Measurements from ENCODE around the gene TAGLN2. TPM values are rescaled to one million over a fixed set of nuclear protein-coding genes. Genes with fewer than 3 reads are reported as not detected.

The TAGLN2 gene
- total and polyA plus RNA-seq, 2 experiments from 2014 or later = 3.8 to 18.5 TPM

DNA sequence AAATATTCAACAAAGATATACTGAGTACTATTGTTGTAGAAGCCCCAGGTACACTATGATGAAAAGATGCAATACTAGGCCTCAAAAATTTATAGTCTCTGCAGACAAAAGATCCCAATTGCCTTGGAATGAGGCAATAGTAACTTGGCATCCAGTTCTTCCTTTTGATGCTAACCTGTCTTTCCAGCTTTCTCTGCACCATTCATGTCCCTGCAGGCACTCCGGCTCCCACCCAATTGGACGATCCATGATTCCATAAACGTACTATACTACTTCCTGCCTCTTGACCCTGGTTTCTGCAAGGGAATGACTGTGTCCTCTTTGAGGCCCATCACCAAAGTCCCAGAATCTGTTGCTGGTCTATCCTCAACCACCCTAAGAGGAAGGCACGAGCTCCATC lies 8.0 kb upstream of the TAGLN2 start:
- DNase-seq (ENCODE audit: low read depth in 1 of 2, low spot score in 1 of 2) = no peak
- Histone ChIP-seq H3K36me3 (no peaks in the 10 kb centered on the region), H3K27ac (no peak overlapping the region), H3K4me3 (no peak overlapping the region), H3K9me3 (ENCODE audit: low read depth) (no peaks in the 10 kb centered on the region), H3K4me1 (ENCODE audit: low read depth) (peaks cover 6% of the 10 kb centered on the region), H3K27me3 (no peaks in the 10 kb centered on the region)
- TF ChIP-seq, protein P1, sequence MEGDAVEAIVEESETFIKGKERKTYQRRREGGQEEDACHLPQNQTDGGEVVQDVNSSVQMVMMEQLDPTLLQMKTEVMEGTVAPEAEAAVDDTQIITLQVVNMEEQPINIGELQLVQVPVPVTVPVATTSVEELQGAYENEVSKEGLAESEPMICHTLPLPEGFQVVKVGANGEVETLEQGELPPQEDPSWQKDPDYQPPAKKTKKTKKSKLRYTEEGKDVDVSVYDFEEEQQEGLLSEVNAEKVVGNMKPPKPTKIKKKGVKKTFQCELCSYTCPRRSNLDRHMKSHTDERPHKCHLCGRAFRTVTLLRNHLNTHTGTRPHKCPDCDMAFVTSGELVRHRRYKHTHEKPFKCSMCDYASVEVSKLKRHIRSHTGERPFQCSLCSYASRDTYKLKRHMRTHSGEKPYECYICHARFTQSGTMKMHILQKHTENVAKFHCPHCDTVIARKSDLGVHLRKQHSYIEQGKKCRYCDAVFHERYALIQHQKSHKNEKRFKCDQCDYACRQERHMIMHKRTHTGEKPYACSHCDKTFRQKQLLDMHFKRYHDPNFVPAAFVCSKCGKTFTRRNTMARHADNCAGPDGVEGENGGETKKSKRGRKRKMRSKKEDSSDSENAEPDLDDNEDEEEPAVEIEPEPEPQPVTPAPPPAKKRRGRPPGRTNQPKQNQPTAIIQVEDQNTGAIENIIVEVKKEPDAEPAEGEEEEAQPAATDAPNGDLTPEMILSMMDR (IDR thresholded peaks at IDR 0.05; ENCODE audit: low read depth, low read length) = no peak

DNA sequence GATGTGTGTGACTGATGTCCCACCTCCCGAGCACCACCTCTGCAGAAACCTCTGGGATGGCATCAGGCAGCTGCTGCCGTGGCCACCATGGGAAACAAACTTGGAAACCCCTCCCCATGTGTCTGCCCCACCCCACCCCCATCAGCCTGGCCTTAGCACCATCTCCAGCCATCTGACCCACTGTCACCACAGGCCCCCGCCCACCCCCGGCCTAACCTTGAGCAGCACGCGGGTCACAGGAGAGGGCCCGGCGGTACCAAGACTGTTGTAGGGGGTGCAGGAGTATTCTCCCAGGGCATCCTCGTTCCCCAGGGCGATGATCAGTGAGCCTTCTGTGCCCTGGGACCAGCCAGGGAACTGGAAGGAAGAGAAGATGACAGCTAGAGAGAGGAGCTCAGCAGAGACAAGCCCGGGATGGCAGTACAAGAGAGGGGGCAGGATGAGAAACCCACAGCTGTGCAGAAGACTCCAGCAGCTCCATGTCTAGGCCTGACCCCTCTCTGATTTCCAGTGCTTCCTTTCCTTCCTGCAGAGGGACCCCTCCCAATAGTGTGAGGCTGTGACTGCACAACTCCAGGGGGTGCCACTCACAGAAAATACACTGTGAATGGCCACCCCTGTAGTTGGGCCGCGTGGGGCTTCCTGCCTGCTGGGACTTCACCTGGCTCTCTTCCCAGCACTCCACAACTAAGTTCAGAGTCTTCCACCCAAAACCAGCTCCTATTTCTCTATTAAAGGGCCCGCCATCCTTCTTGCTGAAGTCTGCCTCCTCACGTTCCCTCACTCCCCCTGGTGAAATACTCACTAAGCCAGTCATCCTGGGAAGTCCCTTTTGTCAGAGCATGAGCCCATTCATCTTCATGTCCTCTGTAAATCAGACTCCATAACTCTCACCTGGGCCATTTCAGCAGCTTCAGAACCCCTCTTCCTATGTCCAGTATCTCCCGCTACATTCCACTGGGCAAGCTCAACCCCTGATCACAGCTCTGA lies 7.3 kb upstream of the TAGLN2 start:
- TF ChIP-seq, protein P1 (IDR thresholded peaks at IDR 0.05; ENCODE audit: low read depth, low read length) = no peak
- Histone ChIP-seq H3K9me3 (ENCODE audit: low read depth) (no peaks in the 10 kb centered on the region), H3K4me3 (no peak overlapping the region), H3K27ac (no peak overlapping the region), H3K4me1 (ENCODE audit: low read depth) (peaks cover 6% of the 10 kb centered on the region), H3K27me3 (no peaks in the 10 kb centered on the region), H3K36me3 (no peaks in the 10 kb centered on the region)
- no peak for DNase-seq (ENCODE audit: low read depth in 1 of 2, low spot score in 1 of 2)

DNA sequence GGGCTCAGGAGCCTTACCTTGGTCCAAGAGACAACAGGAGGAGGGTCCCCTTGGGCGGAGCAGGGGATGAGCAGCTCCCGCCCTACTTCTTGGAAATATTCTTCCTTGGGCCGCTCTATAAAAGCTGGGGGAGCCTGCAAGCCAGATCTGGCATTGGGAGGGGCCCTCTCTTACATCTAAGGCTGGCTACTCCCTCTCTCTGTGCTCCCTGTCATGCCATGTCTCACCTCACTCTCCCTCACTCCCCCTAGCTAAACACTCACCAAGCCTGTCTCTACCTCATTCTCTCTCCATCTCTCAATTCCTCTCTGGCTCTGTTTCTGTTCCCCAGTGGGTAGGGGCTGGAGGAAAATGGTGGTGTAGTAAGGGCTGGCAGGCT lies 6.5 kb upstream of the TAGLN2 start:
- Histone ChIP-seq H3K36me3 (no peaks in the 10 kb centered on the region), H3K4me1 (ENCODE audit: low read depth) (peaks cover 1% of the 10 kb centered on the region), H3K9me3 (ENCODE audit: low read depth) (no peaks in the 10 kb centered on the region), H3K27ac (no peak overlapping the region), H3K4me3 (no peak overlapping the region), H3K27me3 (no peaks in the 10 kb centered on the region)
- DNase-seq (ENCODE audit: low read depth in 1 of 2, low spot score in 1 of 2) = no peak
- TF ChIP-seq, protein P1 (IDR thresholded peaks at IDR 0.05; ENCODE audit: low read depth, low read length) = no peak

- no peaks in the 10 kb centered on the region for H3K9me3 ChIP-seq (ENCODE audit: low read depth)
- H3K27me3 ChIP-seq = no peaks in the 10 kb centered on the region
- H3K27ac ChIP-seq = no peak overlapping the region
- no peak for DNase-seq (ENCODE audit: low read depth in 1 of 2, low spot score in 1 of 2)
- H3K4me1 ChIP-seq (ENCODE audit: low read depth) = no peaks in the 10 kb centered on the region
- H3K36me3 ChIP-seq = no peaks in the 10 kb centered on the region
- TF ChIP-seq, protein P1 (IDR thresholded peaks at IDR 0.05; ENCODE audit: low read depth, low read length) = no peak
- H3K4me3 ChIP-seq = no peak overlapping the region
These were observed 5.9 kb upstream of the TAGLN2 start for GRCh38 chr1:159931101-159931794.

- Histone ChIP-seq H3K4me3 (no peak overlapping the region), H3K4me1 (ENCODE audit: low read depth) (no peaks in the 10 kb centered on the region), H3K9me3 (ENCODE audit: low read depth) (no peaks in the 10 kb centered on the region), H3K36me3 (no peaks in the 10 kb centered on the region), H3K27ac (no peak overlapping the region), H3K27me3 (no peaks in the 10 kb centered on the region)
- no peak for DNase-seq (ENCODE audit: low read depth in 1 of 2, low spot score in 1 of 2)
- TF ChIP-seq, protein P1 (IDR thresholded peaks at IDR 0.05; ENCODE audit: low read depth, low read length) = no peak
These were observed 5.3 kb upstream of the TAGLN2 start for GRCh38 chr1:159930634-159931033.

All from cardiac muscle cell (in vitro differentiated cells and primary cell).